ENCODE results near the gene LELP1. TPM values are rescaled to one million over a fixed set of nuclear protein-coding genes. Genes with fewer than 3 reads are reported as not detected.
"Not testable (repeated sequence)": the region's sequence is repeated elsewhere in the genome, so short reads cannot be mapped to it uniquely, and the experiment has no call there.

LELP1 gene
- total and polyA plus RNA-seq, 7 donors: not detected

DNA sequence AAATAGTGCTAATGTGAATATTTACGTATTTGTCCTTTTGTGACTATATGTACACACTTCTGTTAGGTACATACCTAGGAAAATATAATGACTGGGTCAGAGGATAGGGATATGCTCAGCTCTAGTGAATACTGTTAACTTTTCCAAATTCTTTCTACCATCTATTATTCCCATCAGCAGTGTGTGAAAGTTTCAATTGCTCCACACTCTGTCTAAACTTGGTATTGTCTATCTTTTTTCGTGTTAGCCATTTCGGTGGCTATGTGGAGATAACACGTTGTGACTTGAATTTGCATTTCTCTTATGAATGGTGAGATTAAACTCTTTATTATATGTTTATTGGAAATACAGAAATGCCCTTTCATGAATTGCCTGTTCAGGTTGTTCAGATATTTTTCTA lies 22.7 kb upstream of the LELP1 start:
- ATAC-seq (no peak), DNase-seq (no peak)
- Histone ChIP-seq H3K4me1 (no peaks in the 10 kb centered on the region), H3K9me3 (peaks cover 3% of the 10 kb centered on the region), H3K4me3 (no peak overlapping the region), H3K27ac (no peak overlapping the region), H3K36me3 (ENCODE audit: insufficient read depth in 1 of 2, low read depth in 1 of 2) (no peaks in the 10 kb centered on the region), H3K27me3 (ENCODE audit: insufficient read depth in 3 of 3, low read length in 2 of 3) (no peaks in the 10 kb centered on the region)
- TF ChIP-seq CTCF (IDR thresholded peaks at IDR 0.05): no peak
- 76 to 80% (median 77%) methylated on average over 4 of the region's 4 CpGs for WGBS, 3 donors
- intact Hi-C loops (cut with DNase I): no loop called here

GRCh38 chr1:153188301-153188700 lies 14.9 kb upstream of the LELP1 start:
- H3K27me3 ChIP-seq (ENCODE audit: insufficient read depth in 3 of 3, low read length in 2 of 3); ATAC-seq; DNase-seq; H3K4me1 ChIP-seq; H3K9me3 ChIP-seq; H3K27ac ChIP-seq; H3K4me3 ChIP-seq; H3K36me3 ChIP-seq (ENCODE audit: insufficient read depth in 1 of 2, low read depth in 1 of 2); intact Hi-C loops (cut with DNase I): not testable (repeated sequence)
- 67 to 70% (median 68%) methylated on average over 4 of the region's 4 CpGs for WGBS, 3 donors

DNA sequence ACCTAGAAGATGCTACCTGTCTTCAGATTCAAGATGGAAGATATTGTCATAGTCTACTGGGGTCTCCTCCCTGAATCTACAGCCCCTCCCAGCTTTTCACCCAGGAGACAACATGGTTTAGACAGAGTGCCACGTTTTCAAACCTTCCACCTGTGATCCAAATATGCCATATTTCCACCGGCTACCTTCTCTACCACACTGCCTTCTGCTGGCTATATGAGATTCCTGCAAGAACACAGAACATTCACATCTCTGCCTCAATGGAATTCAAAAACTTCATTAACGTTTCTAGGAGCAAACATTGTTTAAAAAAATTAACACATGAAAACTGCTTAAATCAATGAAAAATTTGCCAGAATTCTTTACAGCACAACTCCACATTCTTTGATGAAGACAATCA lies 12.9 kb upstream of the LELP1 start:
- DNase-seq (no peak), ATAC-seq (no peak)
- Histone ChIP-seq H3K4me3 (no peak overlapping the region), H3K27ac (no peak overlapping the region), H3K36me3 (ENCODE audit: insufficient read depth in 1 of 2, low read depth in 1 of 2) (no peaks in the 10 kb centered on the region), H3K27me3 (ENCODE audit: insufficient read depth in 3 of 3, low read length in 2 of 3) (peaks cover 0 to 7% (median 2%) of the 10 kb centered on the region in 3 donors), H3K4me1 (no peaks in the 10 kb centered on the region), H3K9me3 (no peaks in the 10 kb centered on the region)
- intact Hi-C loops (cut with DNase I): no loop called here
- TF ChIP-seq CTCF (IDR thresholded peaks at IDR 0.05): no peak
- 8 to 15% (median 10%) methylated on average over 3 of the region's 3 CpGs for WGBS, 3 donors

- Histone ChIP-seq H3K36me3 (ENCODE audit: insufficient read depth in 1 of 2, low read depth in 1 of 2) (no peaks in the 10 kb centered on the region), H3K4me3 (no peak overlapping the region), H3K9me3 (no peaks in the 10 kb centered on the region), H3K27ac (no peak overlapping the region), H3K27me3 (ENCODE audit: insufficient read depth in 3 of 3, low read length in 2 of 3) (peaks cover 0 to 7% (median 2%) of the 10 kb centered on the region in 3 donors), H3K4me1 (no peaks in the 10 kb centered on the region)
- intact Hi-C loops (cut with DNase I): no loop called here
- no peak for DNase-seq
- ATAC-seq: no peak
- 18 to 33% (median 27%) methylated on average over 3 of the region's 3 CpGs for WGBS, 3 donors
- no peak for TF ChIP-seq CTCF (IDR thresholded peaks at IDR 0.05)
Observed at GRCh38 chr1:153192697-153193096, 10.5 kb upstream of the LELP1 start.

GRCh38 chr1:153194331-153195050 lies 8.7 kb upstream of the LELP1 start:
- intact Hi-C loops (cut with DNase I): no loop called here
- Histone ChIP-seq H3K27me3 (ENCODE audit: insufficient read depth in 3 of 3, low read length in 2 of 3) (peaks cover 2 to 7% (median 3%) of the 10 kb centered on the region in 3 donors), H3K27ac (no peak overlapping the region), H3K9me3 (no peaks in the 10 kb centered on the region), H3K4me3 (no peak overlapping the region), H3K36me3 (ENCODE audit: insufficient read depth in 1 of 2, low read depth in 1 of 2) (no peaks in the 10 kb centered on the region), H3K4me1 (no peaks in the 10 kb centered on the region)
- ATAC-seq (no peak), DNase-seq (no peak)
- WGBS, 3 donors: 44 to 61% (median 59%) methylated on average over 3 of the region's 3 CpGs
- no peak for TF ChIP-seq CTCF (IDR thresholded peaks at IDR 0.05)

Data from psoas muscle (tissue), 8 donors.